Measurements from ENCODE around the gene TUFT1.

DNA sequence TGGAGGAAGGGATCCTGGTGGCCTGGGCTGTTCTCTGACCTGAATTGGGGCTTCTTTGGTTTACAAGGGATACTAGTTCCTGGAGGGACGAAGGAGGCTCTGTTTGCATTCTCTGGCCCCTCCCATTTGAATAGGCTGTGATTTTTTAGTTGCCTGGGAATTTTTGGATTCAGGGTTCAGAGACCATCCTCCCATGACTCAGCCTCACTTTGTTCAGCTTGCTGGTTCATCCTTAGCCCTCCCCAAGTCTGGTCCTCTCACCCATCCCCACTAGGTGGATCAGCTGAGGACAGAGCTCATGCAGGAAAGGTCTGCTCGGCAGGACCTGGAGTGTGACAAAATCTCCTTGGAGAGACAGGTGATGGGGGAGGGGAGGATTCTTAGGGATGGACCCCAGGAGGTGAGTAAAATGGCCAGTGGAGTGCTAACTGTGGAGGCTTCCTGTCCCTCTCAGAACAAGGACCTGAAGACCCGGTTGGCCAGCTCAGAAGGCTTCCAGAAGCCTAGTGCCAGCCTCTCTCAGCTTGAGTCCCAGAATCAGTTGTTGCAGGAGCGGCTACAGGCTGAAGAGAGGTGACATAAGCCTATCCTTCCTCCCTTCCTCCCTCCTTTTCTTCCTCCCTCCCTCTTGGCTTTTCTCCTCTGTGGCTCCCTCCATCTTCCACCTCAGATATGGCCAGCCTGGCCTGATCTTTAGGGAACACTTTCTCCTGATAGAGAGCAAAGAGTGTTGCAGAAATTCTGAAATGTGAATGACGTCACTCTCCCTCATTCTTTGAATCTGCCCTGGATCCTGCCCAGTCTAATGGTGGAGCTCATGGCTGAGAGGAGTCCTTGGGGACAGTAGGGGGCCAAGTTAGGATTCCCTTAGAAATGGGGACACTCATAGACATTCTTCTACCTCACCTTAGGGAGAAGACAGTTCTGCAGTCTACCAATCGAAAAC, 4.5 kb upstream of the TUFT1 start:
- TF ChIP-seq, protein P1, sequence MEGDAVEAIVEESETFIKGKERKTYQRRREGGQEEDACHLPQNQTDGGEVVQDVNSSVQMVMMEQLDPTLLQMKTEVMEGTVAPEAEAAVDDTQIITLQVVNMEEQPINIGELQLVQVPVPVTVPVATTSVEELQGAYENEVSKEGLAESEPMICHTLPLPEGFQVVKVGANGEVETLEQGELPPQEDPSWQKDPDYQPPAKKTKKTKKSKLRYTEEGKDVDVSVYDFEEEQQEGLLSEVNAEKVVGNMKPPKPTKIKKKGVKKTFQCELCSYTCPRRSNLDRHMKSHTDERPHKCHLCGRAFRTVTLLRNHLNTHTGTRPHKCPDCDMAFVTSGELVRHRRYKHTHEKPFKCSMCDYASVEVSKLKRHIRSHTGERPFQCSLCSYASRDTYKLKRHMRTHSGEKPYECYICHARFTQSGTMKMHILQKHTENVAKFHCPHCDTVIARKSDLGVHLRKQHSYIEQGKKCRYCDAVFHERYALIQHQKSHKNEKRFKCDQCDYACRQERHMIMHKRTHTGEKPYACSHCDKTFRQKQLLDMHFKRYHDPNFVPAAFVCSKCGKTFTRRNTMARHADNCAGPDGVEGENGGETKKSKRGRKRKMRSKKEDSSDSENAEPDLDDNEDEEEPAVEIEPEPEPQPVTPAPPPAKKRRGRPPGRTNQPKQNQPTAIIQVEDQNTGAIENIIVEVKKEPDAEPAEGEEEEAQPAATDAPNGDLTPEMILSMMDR (IDR thresholded peaks at IDR 0.05; ENCODE audit: insufficient read depth, low read length), result no peak
- TF ChIP-seq POLR2AphosphoS5 (IDR thresholded peaks at IDR 0.05; ENCODE audit: low read depth), result no peak
- no peak for TF ChIP-seq SPI1 (IDR thresholded peaks at IDR 0.05; ENCODE audit: borderline replicate concordance, low read depth)
- TF ChIP-seq, protein P2, sequence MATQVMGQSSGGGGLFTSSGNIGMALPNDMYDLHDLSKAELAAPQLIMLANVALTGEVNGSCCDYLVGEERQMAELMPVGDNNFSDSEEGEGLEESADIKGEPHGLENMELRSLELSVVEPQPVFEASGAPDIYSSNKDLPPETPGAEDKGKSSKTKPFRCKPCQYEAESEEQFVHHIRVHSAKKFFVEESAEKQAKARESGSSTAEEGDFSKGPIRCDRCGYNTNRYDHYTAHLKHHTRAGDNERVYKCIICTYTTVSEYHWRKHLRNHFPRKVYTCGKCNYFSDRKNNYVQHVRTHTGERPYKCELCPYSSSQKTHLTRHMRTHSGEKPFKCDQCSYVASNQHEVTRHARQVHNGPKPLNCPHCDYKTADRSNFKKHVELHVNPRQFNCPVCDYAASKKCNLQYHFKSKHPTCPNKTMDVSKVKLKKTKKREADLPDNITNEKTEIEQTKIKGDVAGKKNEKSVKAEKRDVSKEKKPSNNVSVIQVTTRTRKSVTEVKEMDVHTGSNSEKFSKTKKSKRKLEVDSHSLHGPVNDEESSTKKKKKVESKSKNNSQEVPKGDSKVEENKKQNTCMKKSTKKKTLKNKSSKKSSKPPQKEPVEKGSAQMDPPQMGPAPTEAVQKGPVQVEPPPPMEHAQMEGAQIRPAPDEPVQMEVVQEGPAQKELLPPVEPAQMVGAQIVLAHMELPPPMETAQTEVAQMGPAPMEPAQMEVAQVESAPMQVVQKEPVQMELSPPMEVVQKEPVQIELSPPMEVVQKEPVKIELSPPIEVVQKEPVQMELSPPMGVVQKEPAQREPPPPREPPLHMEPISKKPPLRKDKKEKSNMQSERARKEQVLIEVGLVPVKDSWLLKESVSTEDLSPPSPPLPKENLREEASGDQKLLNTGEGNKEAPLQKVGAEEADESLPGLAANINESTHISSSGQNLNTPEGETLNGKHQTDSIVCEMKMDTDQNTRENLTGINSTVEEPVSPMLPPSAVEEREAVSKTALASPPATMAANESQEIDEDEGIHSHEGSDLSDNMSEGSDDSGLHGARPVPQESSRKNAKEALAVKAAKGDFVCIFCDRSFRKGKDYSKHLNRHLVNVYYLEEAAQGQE (IDR thresholded peaks at IDR 0.05; ENCODE audit: insufficient replicate concordance, low read depth), result no peak

All from HL-60 (cell line).